ENCODE results near the gene FGD6.

Gene FGD6

DNA sequence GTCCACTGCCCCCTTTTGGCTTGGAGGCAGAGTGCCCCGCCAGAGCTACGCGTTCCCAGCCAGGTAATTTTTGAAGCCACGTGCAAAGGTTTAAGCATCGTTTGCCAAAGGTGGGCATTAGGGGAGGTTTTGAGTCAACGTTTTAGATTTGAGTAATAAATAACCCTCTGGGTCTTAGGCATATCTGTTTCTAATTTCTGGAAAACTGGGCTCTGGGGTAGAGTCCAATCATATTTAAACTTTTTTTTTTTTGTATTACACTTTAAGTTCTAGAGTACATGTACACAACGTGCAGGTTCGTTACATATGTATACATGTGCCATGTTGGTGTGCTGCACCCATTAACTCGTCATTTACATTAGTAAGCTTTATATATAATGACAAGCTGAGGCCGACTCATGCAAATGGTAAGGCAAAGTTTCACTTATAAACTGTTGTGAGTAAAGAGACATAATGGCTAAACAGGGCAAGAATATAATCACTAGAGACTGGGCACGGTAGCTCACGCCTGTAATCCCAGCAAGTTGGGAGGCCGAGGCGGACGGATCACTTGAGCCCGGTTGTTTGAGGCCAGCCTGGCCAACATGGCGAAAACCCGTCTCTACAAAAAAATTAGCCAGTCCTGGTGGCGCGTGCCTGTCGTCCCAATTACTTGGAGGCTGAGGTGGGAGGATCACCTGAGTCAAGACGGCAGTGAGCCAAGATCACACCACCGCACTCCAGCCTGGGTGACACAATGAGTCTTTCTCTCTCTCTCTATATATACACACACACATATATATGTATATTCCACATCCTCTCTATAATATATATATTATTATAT lies 143.4 kb downstream of the FGD6 start:
- H3K27ac ChIP-seq (ENCODE audit: low read length), result no peak overlapping the region
- no peaks in the 10 kb centered on the region for H3K4me1 ChIP-seq (ENCODE audit: control insufficient read depth, low read depth, low read length)
- no peak overlapping the region for H3K9ac ChIP-seq (ENCODE audit: low read length)
- no peaks in the 10 kb centered on the region for H3K9me3 ChIP-seq (ENCODE audit: control insufficient read depth, low read depth, low read length)
- no peaks in the 10 kb centered on the region for H3K27me3 ChIP-seq (ENCODE audit: control insufficient read depth, insufficient read depth, low read length)
- peaks cover 7% of the 10 kb centered on the region for H3K36me3 ChIP-seq (ENCODE audit: control insufficient read depth, low read depth, low read length)
- peak overlapping the region; percentile 99 for H3K4me3 ChIP-seq (ENCODE audit: low read length)

GRCh38 chr12:95072900-95073697 lies 144.2 kb downstream of the FGD6 start, which contains the start of gene NR2C1:
TSS of gene NR2C1 (minus strand) at chr12:95073618. CDS start at chr12:95067384, 6,234 bp downstream.
- H3K9ac ChIP-seq (ENCODE audit: low read length), result peak within 1 kb of the TSS; percentile 86
- H3K4me1 ChIP-seq (ENCODE audit: control insufficient read depth, low read depth, low read length), result no peaks in the 10 kb centered on the region
- peak within 1 kb of the TSS; percentile 99 for H3K4me3 ChIP-seq (ENCODE audit: low read length)
- no peaks in the 10 kb centered on the region for H3K27me3 ChIP-seq (ENCODE audit: control insufficient read depth, insufficient read depth, low read length)
- peak within 1 kb of the TSS; percentile 77 for H3K27ac ChIP-seq (ENCODE audit: low read length)
- H3K9me3 ChIP-seq (ENCODE audit: control insufficient read depth, low read depth, low read length), result no peaks in the 10 kb centered on the region
- peaks cover 7% of the 10 kb centered on the region for H3K36me3 ChIP-seq (ENCODE audit: control insufficient read depth, low read depth, low read length)

DNA sequence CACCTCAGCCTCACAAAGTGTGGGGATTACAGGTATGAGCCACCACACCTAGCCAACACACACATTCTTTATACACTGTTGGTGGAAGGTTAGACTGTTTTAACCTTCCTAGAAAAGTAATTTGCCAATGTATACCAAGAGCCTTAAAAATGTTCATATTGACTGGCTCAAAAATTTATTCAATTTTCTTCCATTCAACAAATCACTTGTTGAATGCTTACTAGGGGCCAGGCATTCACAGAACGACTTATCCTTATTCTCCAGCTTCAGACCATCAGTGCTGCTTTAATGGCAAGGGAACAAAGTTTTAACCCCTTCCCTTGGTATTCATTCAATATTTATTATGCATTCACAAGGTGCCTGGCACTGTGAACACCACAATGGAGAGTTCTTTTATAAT lies 146.9 kb downstream of the FGD6 start:
- Histone ChIP-seq H3K27ac (ENCODE audit: low read length) (no peak overlapping the region), H3K9me3 (ENCODE audit: control insufficient read depth, low read depth, low read length) (no peaks in the 10 kb centered on the region), H3K4me3 (ENCODE audit: low read length) (no peak overlapping the region), H3K36me3 (ENCODE audit: control insufficient read depth, low read depth, low read length) (peaks cover 21% of the 10 kb centered on the region), H3K9ac (ENCODE audit: low read length) (no peak overlapping the region), H3K4me1 (ENCODE audit: control insufficient read depth, low read depth, low read length) (no peaks in the 10 kb centered on the region), H3K27me3 (ENCODE audit: control insufficient read depth, insufficient read depth, low read length) (no peaks in the 10 kb centered on the region)

GRCh38 chr12:95066091-95066855 lies 151.0 kb downstream of the FGD6 start:
- H3K9ac ChIP-seq (ENCODE audit: low read length), result no peak overlapping the region
- no peaks in the 10 kb centered on the region for H3K9me3 ChIP-seq (ENCODE audit: control insufficient read depth, low read depth, low read length)
- H3K36me3 ChIP-seq (ENCODE audit: control insufficient read depth, low read depth, low read length), result peaks cover 48% of the 10 kb centered on the region
- no peaks in the 10 kb centered on the region for H3K4me1 ChIP-seq (ENCODE audit: control insufficient read depth, low read depth, low read length)
- no peak overlapping the region for H3K27ac ChIP-seq (ENCODE audit: low read length)
- no peak overlapping the region for H3K4me3 ChIP-seq (ENCODE audit: low read length)
- no peaks in the 10 kb centered on the region for H3K27me3 ChIP-seq (ENCODE audit: control insufficient read depth, insufficient read depth, low read length)

DNA sequence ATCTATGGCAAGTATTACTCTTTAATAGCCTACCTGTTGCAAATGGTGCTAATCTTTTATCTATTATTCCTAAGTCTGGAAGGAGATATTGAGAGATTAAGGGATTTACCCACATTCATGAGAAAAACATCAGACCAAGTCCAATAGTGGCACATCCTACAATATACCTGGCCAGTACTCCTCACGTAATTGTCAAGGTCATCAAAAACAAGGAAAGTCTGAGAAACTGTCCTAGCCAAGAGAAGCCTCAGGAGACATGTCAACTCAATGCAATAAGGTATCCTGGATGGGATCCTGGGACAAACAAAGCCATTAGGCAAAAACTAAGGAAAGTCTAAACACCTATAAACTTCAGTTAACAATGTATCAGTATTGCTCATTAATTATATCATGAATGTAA lies 156.3 kb downstream of the FGD6 start:
- Histone ChIP-seq H3K27ac (ENCODE audit: low read length) (no peak overlapping the region), H3K9me3 (ENCODE audit: control insufficient read depth, low read depth, low read length) (no peaks in the 10 kb centered on the region), H3K9ac (ENCODE audit: low read length) (no peak overlapping the region), H3K4me3 (ENCODE audit: low read length) (no peak overlapping the region), H3K36me3 (ENCODE audit: control insufficient read depth, low read depth, low read length) (peaks cover 70% of the 10 kb centered on the region), H3K4me1 (ENCODE audit: control insufficient read depth, low read depth, low read length) (no peaks in the 10 kb centered on the region), H3K27me3 (ENCODE audit: control insufficient read depth, insufficient read depth, low read length) (no peaks in the 10 kb centered on the region)

GRCh38 chr12:95059984-95060383 lies 157.3 kb downstream of the FGD6 start:
- H3K4me1 ChIP-seq (ENCODE audit: control insufficient read depth, low read depth, low read length), result no peaks in the 10 kb centered on the region
- peaks cover 75% of the 10 kb centered on the region for H3K36me3 ChIP-seq (ENCODE audit: control insufficient read depth, low read depth, low read length)
- H3K27ac ChIP-seq (ENCODE audit: low read length), result no peak overlapping the region
- H3K27me3 ChIP-seq (ENCODE audit: control insufficient read depth, insufficient read depth, low read length), result no peaks in the 10 kb centered on the region
- no peaks in the 10 kb centered on the region for H3K9me3 ChIP-seq (ENCODE audit: control insufficient read depth, low read depth, low read length)
- no peak overlapping the region for H3K9ac ChIP-seq (ENCODE audit: low read length)
- no peak overlapping the region for H3K4me3 ChIP-seq (ENCODE audit: low read length)

GRCh38 chr12:95057424-95057823 lies 159.8 kb downstream of the FGD6 start:
- Histone ChIP-seq H3K4me3 (ENCODE audit: low read length) (no peak overlapping the region), H3K36me3 (ENCODE audit: control insufficient read depth, low read depth, low read length) (peaks cover 71% of the 10 kb centered on the region), H3K9me3 (ENCODE audit: control insufficient read depth, low read depth, low read length) (no peaks in the 10 kb centered on the region), H3K9ac (ENCODE audit: low read length) (no peak overlapping the region), H3K27me3 (ENCODE audit: control insufficient read depth, insufficient read depth, low read length) (no peaks in the 10 kb centered on the region), H3K27ac (ENCODE audit: low read length) (no peak overlapping the region), H3K4me1 (ENCODE audit: control insufficient read depth, low read depth, low read length) (no peaks in the 10 kb centered on the region)

DNA sequence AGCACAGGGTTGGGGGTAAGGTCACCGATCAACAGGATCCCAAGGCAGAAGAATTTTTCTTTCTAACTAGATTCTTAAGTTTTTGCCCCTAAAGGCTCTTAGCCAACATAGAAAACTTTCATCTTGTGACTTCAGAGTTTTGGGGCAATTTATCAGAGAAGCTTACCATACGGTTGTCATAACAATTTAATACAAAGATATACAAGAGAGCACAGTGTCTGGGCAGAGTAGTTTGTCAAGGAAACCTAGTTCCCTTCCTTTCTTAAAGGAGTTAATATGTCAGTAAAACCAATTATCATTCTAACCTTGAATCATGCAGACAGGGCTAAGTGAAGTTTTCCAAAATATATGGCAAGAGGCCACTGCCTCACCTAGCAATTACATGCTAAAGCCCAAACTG lies 162.2 kb downstream of the FGD6 start:
- H3K4me3 ChIP-seq (ENCODE audit: low read length), result no peak overlapping the region
- no peaks in the 10 kb centered on the region for H3K9me3 ChIP-seq (ENCODE audit: control insufficient read depth, low read depth, low read length)
- H3K36me3 ChIP-seq (ENCODE audit: control insufficient read depth, low read depth, low read length), result peaks cover 67% of the 10 kb centered on the region
- H3K4me1 ChIP-seq (ENCODE audit: control insufficient read depth, low read depth, low read length), result no peaks in the 10 kb centered on the region
- H3K27ac ChIP-seq (ENCODE audit: low read length), result no peak overlapping the region
- H3K9ac ChIP-seq (ENCODE audit: low read length), result no peak overlapping the region
- H3K27me3 ChIP-seq (ENCODE audit: control insufficient read depth, insufficient read depth, low read length), result no peaks in the 10 kb centered on the region

DNA sequence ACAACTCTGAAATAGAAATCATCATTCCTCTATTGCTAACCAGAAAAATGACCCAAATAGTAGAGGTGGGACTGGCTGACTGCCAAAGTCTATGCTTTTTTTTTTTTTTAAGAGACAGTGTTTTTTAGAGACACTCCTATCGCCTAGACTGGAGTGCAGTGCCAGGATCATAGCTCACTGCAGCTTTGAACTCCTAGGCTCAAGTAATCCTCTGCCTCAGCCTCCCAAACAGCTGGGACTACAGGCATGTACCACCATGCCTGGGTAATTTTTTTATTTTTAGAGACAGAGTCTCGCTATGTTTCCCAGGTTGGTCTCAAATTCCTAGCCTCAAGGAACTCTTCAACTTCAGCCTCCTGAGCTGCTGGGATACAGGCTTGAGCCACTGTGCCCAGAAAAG lies 163.1 kb downstream of the FGD6 start:
- H3K4me1 ChIP-seq (ENCODE audit: control insufficient read depth, low read depth, low read length), result no peaks in the 10 kb centered on the region
- H3K9me3 ChIP-seq (ENCODE audit: control insufficient read depth, low read depth, low read length), result no peaks in the 10 kb centered on the region
- no peak overlapping the region for H3K4me3 ChIP-seq (ENCODE audit: low read length)
- peaks cover 59% of the 10 kb centered on the region for H3K36me3 ChIP-seq (ENCODE audit: control insufficient read depth, low read depth, low read length)
- H3K27ac ChIP-seq (ENCODE audit: low read length), result no peak overlapping the region
- no peak overlapping the region for H3K9ac ChIP-seq (ENCODE audit: low read length)
- no peaks in the 10 kb centered on the region for H3K27me3 ChIP-seq (ENCODE audit: control insufficient read depth, insufficient read depth, low read length)

- Histone ChIP-seq H3K4me3 (ENCODE audit: low read length) (no peak overlapping the region), H3K9ac (ENCODE audit: low read length) (no peak overlapping the region), H3K27me3 (ENCODE audit: control insufficient read depth, insufficient read depth, low read length) (no peaks in the 10 kb centered on the region), H3K9me3 (ENCODE audit: control insufficient read depth, low read depth, low read length) (no peaks in the 10 kb centered on the region), H3K4me1 (ENCODE audit: control insufficient read depth, low read depth, low read length) (no peaks in the 10 kb centered on the region), H3K27ac (ENCODE audit: low read length) (no peak overlapping the region), H3K36me3 (ENCODE audit: control insufficient read depth, low read depth, low read length) (peaks cover 66% of the 10 kb centered on the region)
Observed at GRCh38 chr12:95051241-95051640, 166.0 kb downstream of the FGD6 start.

GRCh38 chr12:95037906-95038305 lies 179.4 kb downstream of the FGD6 start:
- Histone ChIP-seq H3K27me3 (ENCODE audit: control insufficient read depth, insufficient read depth, low read length) (no peaks in the 10 kb centered on the region), H3K27ac (ENCODE audit: low read length) (no peak overlapping the region), H3K4me3 (ENCODE audit: low read length) (no peak overlapping the region), H3K9ac (ENCODE audit: low read length) (no peak overlapping the region), H3K36me3 (ENCODE audit: control insufficient read depth, low read depth, low read length) (peaks cover 64% of the 10 kb centered on the region), H3K4me1 (ENCODE audit: control insufficient read depth, low read depth, low read length) (no peaks in the 10 kb centered on the region), H3K9me3 (ENCODE audit: control insufficient read depth, low read depth, low read length) (no peaks in the 10 kb centered on the region)
